ENCODE measurements around the gene CARD10.

Gene CARD10

DNA sequence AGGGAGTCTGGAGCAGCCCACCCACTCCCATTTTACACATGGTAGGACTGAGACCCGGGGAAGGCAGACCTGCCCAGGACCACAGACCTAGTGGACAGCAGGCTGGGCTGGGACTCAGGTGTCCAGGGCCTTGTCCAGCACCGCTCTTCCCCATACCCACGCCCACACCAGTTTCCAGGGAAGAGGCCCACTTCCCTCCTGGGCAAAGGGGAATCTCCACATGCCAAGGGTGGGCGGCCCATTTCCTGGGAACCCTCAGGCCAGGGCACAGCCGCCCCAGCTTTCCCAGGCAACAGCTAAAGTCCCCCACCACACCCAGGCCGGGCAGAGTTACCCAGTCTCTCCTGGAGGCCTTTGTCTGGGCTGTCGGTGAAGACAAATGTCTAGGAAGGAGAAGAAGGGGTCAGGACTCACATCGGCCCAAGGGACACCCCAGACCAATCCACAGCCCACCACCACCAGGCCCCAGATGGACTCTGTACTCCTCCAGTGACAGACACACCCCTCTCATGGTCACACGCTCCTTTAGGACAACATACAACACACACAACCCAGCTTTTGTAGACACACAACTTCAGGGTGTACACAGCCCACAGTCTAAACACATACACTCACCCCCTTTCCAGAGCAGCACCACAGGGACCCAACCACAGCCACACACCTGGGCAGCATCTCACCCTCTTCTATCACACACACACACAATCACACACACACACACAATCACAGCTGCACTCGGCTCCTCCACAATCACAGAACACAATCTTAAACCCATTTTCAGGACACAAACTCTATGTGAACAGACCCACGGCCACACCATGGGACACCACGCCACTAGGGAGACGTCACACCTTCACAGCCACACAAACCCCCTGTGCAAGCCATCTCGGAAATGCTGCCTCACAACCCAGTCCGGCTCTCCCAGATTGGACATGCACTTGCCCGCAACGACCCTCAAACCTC lies 38.5 kb downstream of the CARD10 start:
- H3K4me3 ChIP-seq (ENCODE audit: low read depth, low read length), result no peak overlapping the region
- no peak for TF ChIP-seq CTCF (IDR thresholded peaks at IDR 0.05; ENCODE audit: low read depth, low read length, missing control alignments)
- no peak for DNase-seq (ENCODE audit: low read depth)

DNA sequence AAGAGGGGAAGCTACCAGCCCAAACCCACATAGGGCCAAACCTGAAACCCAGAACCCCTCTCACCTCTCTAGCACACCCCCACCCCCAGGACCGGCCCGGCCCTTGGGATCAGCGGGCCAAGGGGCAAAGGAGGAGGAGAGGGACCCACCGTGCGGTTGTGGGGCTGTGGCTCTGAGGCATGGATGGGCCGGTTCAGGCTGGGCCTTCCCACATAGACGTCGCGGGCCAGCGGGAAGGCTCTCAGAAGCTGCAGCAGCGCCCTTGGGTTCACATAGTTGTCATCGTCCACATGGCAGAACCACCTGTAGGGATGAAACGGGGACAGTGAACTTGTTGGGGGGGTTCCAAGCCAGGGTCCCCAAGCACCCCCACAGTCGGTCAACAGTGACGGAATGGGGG lies 40.0 kb downstream of the CARD10 start:
- no peak for TF ChIP-seq CTCF (IDR thresholded peaks at IDR 0.05; ENCODE audit: low read depth, low read length, missing control alignments)
- H3K4me3 ChIP-seq (ENCODE audit: low read depth, low read length), result no peak overlapping the region
- no peak for DNase-seq (ENCODE audit: low read depth)

- TF ChIP-seq CTCF (IDR thresholded peaks at IDR 0.05; ENCODE audit: low read depth, low read length, missing control alignments), result no peak
- H3K4me3 ChIP-seq (ENCODE audit: low read depth, low read length), result no peak overlapping the region
- no peak for DNase-seq (ENCODE audit: low read depth)
Measured at GRCh38 chr22:37476389-37477329, 42.6 kb downstream of the CARD10 start.

GRCh38 chr22:37474447-37475090 lies 44.6 kb downstream of the CARD10 start:
- no peak overlapping the region for H3K4me3 ChIP-seq (ENCODE audit: low read depth, low read length)
- no peak for TF ChIP-seq CTCF (IDR thresholded peaks at IDR 0.05; ENCODE audit: low read depth, low read length, missing control alignments)
- DNase-seq (ENCODE audit: low read depth), result no peak

- no peak overlapping the region for H3K4me3 ChIP-seq (ENCODE audit: low read depth, low read length)
- DNase-seq (ENCODE audit: low read depth), result no peak
- no peak for TF ChIP-seq CTCF (IDR thresholded peaks at IDR 0.05; ENCODE audit: low read depth, low read length, missing control alignments)
Measured at GRCh38 chr22:37473437-37473946, 45.7 kb downstream of the CARD10 start.

GRCh38 chr22:37472418-37473006 lies 46.7 kb downstream of the CARD10 start:
- no peak for DNase-seq (ENCODE audit: low read depth)
- no peak overlapping the region for H3K4me3 ChIP-seq (ENCODE audit: low read depth, low read length)
- peak; percentile 68 for TF ChIP-seq CTCF (IDR thresholded peaks at IDR 0.05; ENCODE audit: low read depth, low read length, missing control alignments)
